Muscle layer of colon (tissue), 2 donors: ENCODE results near the gene FOCAD.

ENCODE experiments used
- H3K27ac ChIP-seq: one replicate; pipeline ENCODE4 v1.7.0; 2013; ENCODE audit warnings: low read depth, mild to moderate bottlenecking, low read length, moderate library complexity
- H3K27me3 ChIP-seq, 2 donors: one replicate each; pipeline ENCODE4 v1.7.0; 2013; ENCODE audit warnings: low read length in 2 of 2, mild to moderate bottlenecking in 2 of 2; ENCODE audit not compliant: insufficient read depth in 2 of 2, control insufficient read depth in 1 of 2
- H3K36me3 ChIP-seq: one replicate; pipeline ENCODE4 v1.7.0; 2013; ENCODE audit warnings: mild to moderate bottlenecking, low read length; ENCODE audit not compliant: insufficient read depth
- H3K4me1 ChIP-seq: one replicate; pipeline ENCODE4 v1.7.0; 2013; ENCODE audit warnings: mild to moderate bottlenecking, low read length; ENCODE audit not compliant: insufficient read depth
- H3K4me3 ChIP-seq, 2 donors: one replicate each; pipeline ENCODE4 v1.7.0; 2013; ENCODE audit warnings: low read length in 2 of 2, low read depth in 1 of 2, mild to moderate bottlenecking in 1 of 2, moderate library complexity in 1 of 2
- H3K9ac ChIP-seq: one replicate; pipeline ENCODE4 v1.7.0; 2013; ENCODE audit warnings: low read length
- H3K9me3 ChIP-seq: one replicate; pipeline ENCODE4 v1.7.0; 2013; ENCODE audit warnings: mild to moderate bottlenecking, low read length
- donor health status: abdominal sarcoma.
- donor health status: Adenocarcinoma of cecum.

The FOCAD gene

DNA sequence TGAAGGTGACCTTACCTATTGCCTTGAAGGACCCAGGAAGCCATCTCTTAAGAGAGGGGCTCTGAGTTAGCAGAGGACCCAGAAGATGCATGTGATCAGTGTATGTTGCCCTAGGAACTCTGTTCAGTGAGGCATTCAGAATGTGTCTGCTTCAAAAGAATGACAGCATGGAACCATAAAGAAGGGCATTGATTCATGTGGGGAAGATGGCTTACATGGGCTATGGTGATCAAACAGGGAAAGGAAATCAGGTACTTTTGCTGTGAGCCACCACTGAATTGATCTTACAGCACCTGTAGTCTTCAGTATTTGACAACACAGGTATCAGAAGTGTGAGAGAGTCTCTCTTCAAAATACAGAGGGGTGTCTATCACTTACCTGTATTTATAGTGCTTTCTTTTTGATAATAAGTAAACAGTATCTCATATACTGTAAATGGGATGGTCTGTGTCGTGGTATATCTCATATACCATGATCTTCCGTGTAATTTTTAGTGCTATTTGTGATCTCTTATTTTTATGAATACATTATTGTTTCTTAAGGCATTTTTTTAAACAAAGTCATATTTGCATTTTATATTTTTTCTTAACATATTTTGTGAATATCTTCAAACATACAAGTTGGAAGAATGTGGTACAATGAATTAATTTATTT is 57.0 kb downstream of the FOCAD start:
- H3K9me3 ChIP-seq = no peaks in the 10 kb centered on the region
- no peaks in the 10 kb centered on the region for H3K27me3 ChIP-seq
- H3K4me1 ChIP-seq = no peaks in the 10 kb centered on the region
- H3K4me3 ChIP-seq = no peak overlapping the region
- no peak overlapping the region for H3K9ac ChIP-seq
- H3K36me3 ChIP-seq = no peaks in the 10 kb centered on the region
- no peak overlapping the region for H3K27ac ChIP-seq

DNA sequence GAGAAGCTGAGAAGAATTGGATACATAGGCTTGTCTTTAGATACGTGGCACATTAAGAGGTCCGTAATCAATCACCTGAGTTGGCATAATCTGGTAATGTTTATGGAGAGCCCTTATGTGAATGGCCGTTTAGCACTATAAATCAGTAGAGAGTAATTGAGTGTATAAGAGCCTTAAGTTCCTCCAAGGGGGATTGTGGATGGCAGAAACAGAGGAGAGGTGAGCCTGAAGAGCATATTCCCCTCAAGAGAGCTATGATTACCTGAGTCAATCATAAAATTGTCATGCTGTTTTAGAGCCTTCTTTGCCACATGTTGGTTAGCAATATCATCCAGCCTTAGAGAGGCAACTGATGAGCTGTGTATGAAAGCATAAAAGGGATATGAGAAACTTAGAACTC is 58.8 kb downstream of the FOCAD start:
- Histone ChIP-seq H3K4me1 (no peaks in the 10 kb centered on the region), H3K36me3 (no peaks in the 10 kb centered on the region), H3K27me3 (no peaks in the 10 kb centered on the region), H3K9me3 (no peaks in the 10 kb centered on the region), H3K4me3 (no peak overlapping the region), H3K9ac (no peak overlapping the region), H3K27ac (no peak overlapping the region)

DNA sequence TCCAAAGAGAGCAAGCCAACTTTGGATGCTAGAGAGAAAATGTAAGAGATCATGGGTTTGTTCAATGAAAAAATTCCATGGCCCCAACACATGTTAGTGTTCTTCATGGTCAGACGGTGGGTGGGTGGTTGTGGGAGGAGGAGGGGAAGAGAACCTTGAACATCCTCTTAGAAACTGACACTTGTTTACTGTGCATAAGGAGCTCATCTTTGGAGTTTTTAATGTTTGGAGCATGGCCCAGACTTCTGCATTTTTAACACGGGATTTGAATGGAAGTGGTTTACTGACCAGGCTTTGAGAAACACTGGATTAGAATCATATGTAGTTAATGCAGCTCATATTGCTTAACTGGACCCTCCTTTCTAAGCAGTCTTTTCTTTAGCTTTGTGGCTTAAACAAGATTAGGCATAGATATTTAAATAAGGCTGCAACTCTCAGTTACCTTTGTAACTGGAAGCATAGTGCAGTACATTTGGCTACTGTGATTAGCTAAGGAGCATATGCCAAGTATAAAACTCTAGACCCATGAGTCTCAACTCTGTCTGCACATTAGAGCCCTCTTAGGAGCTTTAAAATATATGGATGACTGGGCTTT is 60.1 kb downstream of the FOCAD start:
- no peak overlapping the region for H3K9ac ChIP-seq
- no peaks in the 10 kb centered on the region for H3K9me3 ChIP-seq
- H3K4me1 ChIP-seq = no peaks in the 10 kb centered on the region
- H3K36me3 ChIP-seq = no peaks in the 10 kb centered on the region
- H3K27ac ChIP-seq = no peak overlapping the region
- no peaks in the 10 kb centered on the region for H3K27me3 ChIP-seq
- H3K4me3 ChIP-seq = no peak overlapping the region

DNA sequence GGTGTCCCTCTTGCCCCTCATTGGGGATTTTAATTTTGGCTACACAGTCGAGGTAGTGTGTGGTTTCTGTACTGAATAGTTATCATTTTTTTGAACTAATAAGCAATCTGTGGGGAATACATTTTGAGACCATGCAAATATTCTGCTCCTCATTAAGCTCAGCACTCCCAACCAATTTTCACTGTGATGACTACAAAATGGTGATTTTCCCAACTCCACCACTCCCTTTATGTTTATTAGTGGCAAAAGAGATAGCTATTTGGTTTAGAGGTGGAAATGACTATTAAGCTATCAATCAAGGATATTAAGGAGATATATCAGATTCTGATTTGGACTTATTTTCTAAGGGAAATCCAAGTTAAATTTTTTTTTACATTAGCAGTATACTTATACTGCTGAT is 62.9 kb downstream of the FOCAD start:
- no peaks in the 10 kb centered on the region for H3K27me3 ChIP-seq
- H3K9ac ChIP-seq = no peak overlapping the region
- H3K4me3 ChIP-seq = no peak overlapping the region
- H3K9me3 ChIP-seq = no peaks in the 10 kb centered on the region
- H3K36me3 ChIP-seq = no peaks in the 10 kb centered on the region
- H3K4me1 ChIP-seq = no peaks in the 10 kb centered on the region
- no peak overlapping the region for H3K27ac ChIP-seq

DNA sequence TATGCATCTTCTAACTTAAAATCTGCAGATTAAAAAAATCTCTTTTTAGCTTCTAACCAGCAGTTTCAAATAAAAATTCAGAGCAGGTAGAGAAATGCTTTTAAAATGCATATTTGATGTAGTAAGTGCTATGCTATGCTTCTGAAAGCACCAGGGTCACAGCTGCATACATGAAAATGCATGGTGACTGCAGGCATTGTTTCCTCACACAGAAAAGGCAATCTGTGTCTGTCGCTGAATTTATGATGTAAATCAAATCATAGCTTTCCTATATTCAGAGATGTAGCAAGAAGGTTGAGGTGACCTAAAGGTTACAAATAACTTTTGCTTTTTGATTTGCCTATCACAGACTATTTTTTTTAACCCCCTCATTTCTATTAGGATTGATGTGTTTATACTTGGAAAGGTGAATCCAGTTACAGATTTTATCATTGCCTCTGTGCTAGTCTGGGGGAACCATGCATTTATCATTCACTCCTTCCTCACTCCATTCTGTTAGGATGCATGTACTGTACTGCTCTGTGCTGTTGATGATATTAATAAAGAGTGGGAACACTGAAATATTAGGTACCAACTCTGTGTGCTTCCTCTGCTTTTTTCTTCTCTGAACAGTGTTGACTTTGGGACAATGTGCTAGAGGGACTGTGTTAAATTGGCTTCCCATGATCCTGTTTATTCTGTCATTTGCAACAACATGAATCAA is 65.6 kb downstream of the FOCAD start:
- H3K9me3 ChIP-seq = no peaks in the 10 kb centered on the region
- no peak overlapping the region for H3K4me3 ChIP-seq
- no peak overlapping the region for H3K27ac ChIP-seq
- H3K4me1 ChIP-seq = no peaks in the 10 kb centered on the region
- no peaks in the 10 kb centered on the region for H3K27me3 ChIP-seq
- H3K9ac ChIP-seq = no peak overlapping the region
- no peaks in the 10 kb centered on the region for H3K36me3 ChIP-seq

DNA sequence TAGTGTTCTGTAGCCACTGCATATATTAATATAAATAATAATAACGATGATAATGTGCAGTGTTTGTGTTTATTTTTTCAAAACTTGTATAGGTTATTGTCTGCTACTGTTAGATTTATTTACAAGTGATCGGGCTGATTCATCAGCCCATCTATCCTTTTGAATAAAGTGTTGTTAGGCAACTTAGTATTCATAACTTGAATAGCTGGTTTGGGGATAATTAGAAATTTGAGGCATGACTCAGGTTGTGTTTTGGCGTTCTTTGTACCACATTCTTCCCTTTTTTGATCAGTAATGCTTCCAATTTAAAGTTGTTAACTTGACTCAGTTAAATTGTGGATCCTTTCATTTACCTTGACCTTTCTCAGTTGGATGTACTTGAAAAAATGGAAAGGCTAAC is 69.7 kb downstream of the FOCAD start:
- H3K36me3 ChIP-seq = no peaks in the 10 kb centered on the region
- no peak overlapping the region for H3K9ac ChIP-seq
- H3K4me3 ChIP-seq = no peak overlapping the region
- no peaks in the 10 kb centered on the region for H3K4me1 ChIP-seq
- H3K27me3 ChIP-seq = no peaks in the 10 kb centered on the region
- no peaks in the 10 kb centered on the region for H3K9me3 ChIP-seq
- H3K27ac ChIP-seq = no peak overlapping the region

DNA sequence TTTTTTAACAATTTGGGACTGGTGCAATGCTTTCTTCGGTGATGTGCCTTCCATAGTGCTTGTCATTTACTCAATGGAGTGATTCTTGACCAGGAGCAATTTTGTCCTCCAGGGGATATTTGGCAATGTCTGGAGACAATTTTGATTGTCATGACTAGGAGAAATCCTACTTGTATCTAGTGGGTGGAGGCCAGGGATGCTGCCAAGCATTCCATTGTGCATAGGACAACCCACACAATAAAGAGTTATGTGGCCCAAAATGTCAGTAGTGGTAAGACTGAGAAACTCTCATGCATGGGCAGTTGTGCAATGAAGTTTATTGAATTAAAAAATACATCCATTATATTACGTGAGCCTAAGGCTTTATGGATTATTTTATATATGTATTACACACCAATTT is 70.5 kb downstream of the FOCAD start:
- no peaks in the 10 kb centered on the region for H3K27me3 ChIP-seq
- H3K27ac ChIP-seq = no peak overlapping the region

DNA sequence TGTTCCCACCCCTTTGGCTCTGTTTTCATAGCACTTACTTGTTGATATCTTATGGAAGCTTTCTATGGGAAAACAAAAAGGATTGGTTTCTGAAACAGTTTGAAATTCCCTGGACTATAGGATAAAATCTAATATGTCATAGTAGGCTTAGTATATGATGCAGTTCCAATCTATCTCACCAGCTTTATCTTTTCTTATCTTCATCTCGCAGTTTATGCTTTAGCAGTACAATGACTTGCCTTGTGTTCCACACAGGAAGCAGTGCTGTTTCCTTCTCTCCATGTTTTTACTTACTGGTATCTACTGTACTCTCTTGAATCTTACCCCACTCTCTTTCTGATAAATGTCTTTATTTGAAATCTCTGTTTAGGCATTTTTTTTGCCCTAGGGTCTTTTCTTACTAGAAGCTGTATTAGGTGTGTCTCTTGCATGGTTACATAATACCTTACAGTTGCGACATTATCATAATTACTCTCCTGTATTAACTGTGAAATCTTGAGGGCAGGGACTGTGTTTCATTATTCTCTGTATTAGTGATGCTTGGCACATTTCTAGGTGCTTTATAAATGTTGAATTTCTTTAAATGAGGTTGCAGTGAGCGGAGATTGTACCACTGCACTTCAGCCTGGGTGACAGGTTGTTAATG is 76.3 kb downstream of the FOCAD start:
- Histone ChIP-seq H3K9me3 (no peaks in the 10 kb centered on the region), H3K4me3 (no peak overlapping the region), H3K9ac (no peak overlapping the region), H3K36me3 (no peaks in the 10 kb centered on the region), H3K27me3 (no peaks in the 10 kb centered on the region), H3K27ac (no peak overlapping the region), H3K4me1 (no peaks in the 10 kb centered on the region)

More for the DNA sequence above, 70.5 kb downstream of the FOCAD start:
- H3K4me1 ChIP-seq = no peaks in the 10 kb centered on the region
- H3K9me3 ChIP-seq = no peaks in the 10 kb centered on the region
- H3K9ac ChIP-seq = no peak overlapping the region
- H3K36me3 ChIP-seq = no peaks in the 10 kb centered on the region
- no peak overlapping the region for H3K4me3 ChIP-seq

DNA sequence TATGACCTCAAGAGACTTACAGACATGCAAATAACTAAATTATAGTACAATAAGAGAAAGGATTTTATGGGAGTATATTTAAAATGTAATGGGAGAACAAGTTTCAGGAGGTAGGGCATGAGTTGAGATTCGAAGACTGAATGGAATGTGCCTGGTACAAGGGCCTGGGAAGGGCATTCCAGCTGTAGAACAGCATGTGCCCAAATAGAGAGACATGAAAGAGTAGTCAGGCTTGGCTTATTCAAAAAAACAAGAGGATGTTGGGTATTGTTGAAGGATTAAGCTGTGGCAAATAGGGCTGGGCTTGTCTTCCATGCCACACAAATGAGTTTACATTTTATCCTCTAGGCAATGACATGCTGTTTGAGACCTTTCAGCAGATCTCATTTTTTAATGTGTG is 86.9 kb downstream of the FOCAD start:
- no peaks in the 10 kb centered on the region for H3K9me3 ChIP-seq
- H3K4me3 ChIP-seq = no peak overlapping the region
- no peaks in the 10 kb centered on the region for H3K27me3 ChIP-seq
- no peak overlapping the region for H3K9ac ChIP-seq
- peaks cover 12% of the 10 kb centered on the region for H3K36me3 ChIP-seq
- no peak overlapping the region for H3K27ac ChIP-seq
- H3K4me1 ChIP-seq = no peaks in the 10 kb centered on the region

DNA sequence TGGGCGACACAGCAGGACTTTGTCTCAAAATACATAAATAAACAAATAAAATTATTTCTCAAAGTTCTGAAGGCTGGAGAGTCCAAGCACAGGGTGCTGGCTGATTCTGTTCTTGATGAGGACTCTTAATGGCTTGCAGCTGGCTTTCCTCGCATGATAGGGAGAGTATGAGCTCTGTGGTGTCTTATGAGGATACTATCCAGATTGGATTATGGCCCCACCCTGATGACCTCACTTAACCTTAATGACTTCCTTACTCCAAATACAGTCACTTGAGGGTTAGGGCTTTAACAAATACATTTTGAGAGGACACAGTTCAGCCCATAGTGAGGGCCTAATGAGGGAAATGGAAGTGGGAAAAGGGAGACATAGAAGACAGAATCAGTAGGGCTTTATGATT is 87.7 kb downstream of the FOCAD start:
- no peak overlapping the region for H3K4me3 ChIP-seq
- H3K36me3 ChIP-seq = peaks cover 12% of the 10 kb centered on the region
- H3K9me3 ChIP-seq = no peaks in the 10 kb centered on the region
- H3K27ac ChIP-seq = no peak overlapping the region
- no peaks in the 10 kb centered on the region for H3K27me3 ChIP-seq
- H3K9ac ChIP-seq = no peak overlapping the region
- no peaks in the 10 kb centered on the region for H3K4me1 ChIP-seq

DNA sequence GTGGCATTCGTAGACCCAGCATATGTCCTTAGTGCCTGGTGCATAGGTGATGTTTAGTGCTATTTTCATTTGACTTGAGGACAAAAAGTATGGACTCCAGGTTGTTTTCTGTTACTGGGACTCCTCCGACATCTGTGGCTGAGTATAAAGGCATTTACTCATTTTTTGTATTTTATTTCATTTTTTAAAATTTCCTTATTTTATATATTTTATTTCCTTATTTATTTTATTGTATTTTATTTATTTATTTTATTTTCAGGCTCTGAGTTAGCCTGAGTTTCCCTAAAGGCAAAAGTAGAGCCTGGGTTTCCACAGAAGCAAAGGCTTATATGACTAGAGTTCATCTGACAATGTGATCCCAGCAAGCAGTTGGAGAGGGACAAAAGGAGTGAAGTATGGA is 91.6 kb downstream of the FOCAD start:
- Histone ChIP-seq H3K4me3 (no peak overlapping the region), H3K9me3 (no peaks in the 10 kb centered on the region), H3K9ac (no peak overlapping the region), H3K4me1 (no peaks in the 10 kb centered on the region), H3K36me3 (peaks cover 6% of the 10 kb centered on the region), H3K27ac (no peak overlapping the region), H3K27me3 (no peaks in the 10 kb centered on the region)
